Natural killer cell (primary cell): Measurements from ENCODE around the gene PLA1A. TPM values are rescaled to one million over a fixed set of nuclear protein-coding genes. Genes with fewer than 3 reads are reported as not detected.

Experiments used
- ATAC-seq, 3 donors: fragments of 150-1000 bp in 2 of 3; fragments of 200-7000 bp in 1 of 3; cut with Tn5 transposase; 1 replicate in 1 of 3; 2 replicates in 2 of 3; pipeline ENCODE4 v1.10.0; 2021; ENCODE audit warnings: mild to moderate bottlenecking in 2 of 3, moderate library complexity in 2 of 3
- DNase-seq, 2 donors: peaks; one replicate each; pipeline versions ENCODE4 v3.0.0 to v3.0.0-alpha.2; 2013 to 2021; ENCODE audit warnings: mixed read lengths in 1 of 2
- H3K27ac ChIP-seq: one replicate; pipeline ENCODE4 v1.5.1; 2013; ENCODE audit warnings: mild to moderate bottlenecking, low read length
- H3K27me3 ChIP-seq: one replicate; pipeline ENCODE4 v1.6.1; 2013; ENCODE audit warnings: low read length; ENCODE audit not compliant: control insufficient read depth, insufficient read depth
- H3K36me3 ChIP-seq: one replicate; pipeline ENCODE4 v1.6.1; 2013; ENCODE audit warnings: low read length; ENCODE audit not compliant: control insufficient read depth, insufficient read depth
- H3K4me1 ChIP-seq: one replicate; pipeline ENCODE4 v1.6.1; 2013; ENCODE audit warnings: low read length; ENCODE audit not compliant: control insufficient read depth, insufficient read depth
- H3K4me3 ChIP-seq: one replicate; pipeline ENCODE4 v1.5.1; 2013; ENCODE audit warnings: low read length
- H3K9me3 ChIP-seq: one replicate; pipeline ENCODE4 v1.6.1; 2013; ENCODE audit warnings: low read length; ENCODE audit not compliant: control insufficient read depth, insufficient read depth
- H3K27ac Mint-ChIP-seq, 2 donors: one replicate each; pipeline ENCODE4 v1.8.0; 2022; ENCODE audit warnings: mild to moderate bottlenecking in 2 of 2, mixed read lengths in 2 of 2, moderate library complexity in 1 of 2
- H3K27me3 Mint-ChIP-seq, 2 donors: one replicate each; pipeline ENCODE4 v1.8.0; 2022; ENCODE audit warnings: low read depth in 2 of 2, mixed read lengths in 2 of 2
- H3K36me3 Mint-ChIP-seq: one replicate; pipeline ENCODE4 v1.8.0; 2022; ENCODE audit warnings: mixed read lengths
- H3K4me1 Mint-ChIP-seq, 2 donors: one replicate each; pipeline ENCODE4 v1.8.0; 2022; ENCODE audit warnings: mixed read lengths in 2 of 2
- H3K4me3 Mint-ChIP-seq: one replicate; pipeline ENCODE4 v1.8.0; 2022; ENCODE audit warnings: mild to moderate bottlenecking, moderate library complexity, mixed read lengths
- H3K9me3 Mint-ChIP-seq, 2 donors: one replicate each; pipeline ENCODE4 v1.8.0; 2022; ENCODE audit warnings: mixed read lengths in 2 of 2
- WGBS: methylation state at CpG from one replicate; pipeline ENCODE4 v1.1.7; 2013; ENCODE audit warnings: missing lambda C conversion rate; ENCODE audit not compliant: insufficient coverage; 5-methylcytosine and 5-hydroxymethylcytosine counted together
- intact Hi-C: fragments of 100-400 bp; cut with micrococcal nuclease; formaldehyde crosslinking; loops from one replicate; pipeline ENCODE4 v1.14.2; 2022
- total RNA-seq, 4 donors: library from RNA; stranded (reverse); fragments of 120-200 nt in 1 of 4; gene quantifications; one replicate each; pipeline versions ENCODE4 v1.2.3 to v1.2.4, GENCODE V29; 2013 to 2022
- TF ChIP-seq, protein P1 (sequence below): fragments of 200-600 bp; IDR thresholded peaks from one replicate; pipeline ENCODE4 v1.8.0; 2022; ENCODE audit warnings: antibody characterized with exemption

PLA1A gene
- under 1 TPM in 2 of 3 donors, not detected in 1; 0.20 to 0.34 TPM for total RNA-seq
- total RNA-seq (2013), result 0.11 TPM

- TF ChIP-seq, protein P1, sequence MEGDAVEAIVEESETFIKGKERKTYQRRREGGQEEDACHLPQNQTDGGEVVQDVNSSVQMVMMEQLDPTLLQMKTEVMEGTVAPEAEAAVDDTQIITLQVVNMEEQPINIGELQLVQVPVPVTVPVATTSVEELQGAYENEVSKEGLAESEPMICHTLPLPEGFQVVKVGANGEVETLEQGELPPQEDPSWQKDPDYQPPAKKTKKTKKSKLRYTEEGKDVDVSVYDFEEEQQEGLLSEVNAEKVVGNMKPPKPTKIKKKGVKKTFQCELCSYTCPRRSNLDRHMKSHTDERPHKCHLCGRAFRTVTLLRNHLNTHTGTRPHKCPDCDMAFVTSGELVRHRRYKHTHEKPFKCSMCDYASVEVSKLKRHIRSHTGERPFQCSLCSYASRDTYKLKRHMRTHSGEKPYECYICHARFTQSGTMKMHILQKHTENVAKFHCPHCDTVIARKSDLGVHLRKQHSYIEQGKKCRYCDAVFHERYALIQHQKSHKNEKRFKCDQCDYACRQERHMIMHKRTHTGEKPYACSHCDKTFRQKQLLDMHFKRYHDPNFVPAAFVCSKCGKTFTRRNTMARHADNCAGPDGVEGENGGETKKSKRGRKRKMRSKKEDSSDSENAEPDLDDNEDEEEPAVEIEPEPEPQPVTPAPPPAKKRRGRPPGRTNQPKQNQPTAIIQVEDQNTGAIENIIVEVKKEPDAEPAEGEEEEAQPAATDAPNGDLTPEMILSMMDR, result no peak
- H3K36me3 Mint-ChIP-seq, result no peaks in the 10 kb centered on the region
- Histone ChIP-seq H3K4me3 (no peak within 1 kb of the TSS), H3K27me3 (no peaks in the 10 kb centered on the region), H3K27ac (no peak within 1 kb of the TSS), H3K36me3 (no peaks in the 10 kb centered on the region), H3K9me3 (no peaks in the 10 kb centered on the region), H3K4me1 (peaks cover 9% of the 10 kb centered on the region)
- H3K27ac Mint-ChIP-seq, result no peak within 1 kb of the TSS
- intact Hi-C loops, result no loop called here
- DNase-seq (no peak), ATAC-seq (no peak)
- WGBS, result 92% methylated on average over 6 of the region's 7 CpGs
- H3K4me1 Mint-ChIP-seq, result no peaks in the 10 kb centered on the region
- peaks cover 0 to 5% of the 10 kb centered on the region in 2 donors for H3K27me3 Mint-ChIP-seq
- H3K9me3 Mint-ChIP-seq, result no peaks in the 10 kb centered on the region
- no peak within 1 kb of the TSS for H3K4me3 Mint-ChIP-seq
These were observed at the start of gene PLA1A for GRCh38 chr3:119597548-119598288. PLA1A (plus strand) TSS chr3:119597885; CDS start chr3:119597914, 29 bp downstream.

DNA sequence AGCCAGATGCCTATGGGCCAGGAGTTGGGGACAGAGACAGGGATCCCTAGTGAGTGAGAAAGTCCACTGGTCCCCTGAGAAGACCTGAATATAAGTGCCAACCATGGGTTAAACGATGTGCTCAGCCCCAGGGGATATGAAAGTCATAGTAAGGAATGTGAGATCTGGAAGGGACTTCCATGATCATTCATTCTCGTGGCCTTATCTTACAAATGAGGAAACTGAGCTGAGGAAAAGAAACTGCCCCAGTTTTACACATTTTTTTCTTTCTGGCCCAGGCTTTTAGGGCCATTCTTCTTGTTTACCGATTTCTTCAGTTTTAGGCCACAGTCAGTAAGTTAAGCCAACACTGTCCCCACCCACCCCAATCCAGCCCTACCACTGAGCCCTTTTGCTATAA is 49.3 kb upstream of the PLA1A start:
- peaks cover 0 to 3% of the 10 kb centered on the region in 2 donors for H3K27me3 Mint-ChIP-seq
- Histone ChIP-seq H3K4me3 (no peak overlapping the region), H3K36me3 (no peaks in the 10 kb centered on the region), H3K27ac (no peak overlapping the region), H3K4me1 (no peaks in the 10 kb centered on the region), H3K27me3 (no peaks in the 10 kb centered on the region), H3K9me3 (no peaks in the 10 kb centered on the region)
- DNase-seq (no peak), ATAC-seq (no peak)
- H3K9me3 Mint-ChIP-seq, result no peaks in the 10 kb centered on the region
- no peak overlapping the region for H3K4me3 Mint-ChIP-seq
- no peaks in the 10 kb centered on the region for H3K36me3 Mint-ChIP-seq
- TF ChIP-seq, protein P1, result no peak
- intact Hi-C loops, result no loop called here
- 53% methylated on average over 3 of the region's 3 CpGs for WGBS
- H3K4me1 Mint-ChIP-seq, result no peaks in the 10 kb centered on the region
- H3K27ac Mint-ChIP-seq, result no peak overlapping the region

GRCh38 chr3:119550192-119550910 is 47.3 kb upstream of the PLA1A start:
- Mint-ChIP-seq H3K27ac (no peak overlapping the region), H3K4me1 (no peaks in the 10 kb centered on the region), H3K9me3 (no peaks in the 10 kb centered on the region), H3K36me3 (no peaks in the 10 kb centered on the region), H3K27me3 (peaks cover 0 to 3% of the 10 kb centered on the region in 2 donors), H3K4me3 (no peak overlapping the region)
- no peak for DNase-seq
- intact Hi-C loops, result no loop called here
- Histone ChIP-seq H3K36me3 (no peaks in the 10 kb centered on the region), H3K27ac (no peak overlapping the region), H3K27me3 (no peaks in the 10 kb centered on the region), H3K9me3 (no peaks in the 10 kb centered on the region), H3K4me1 (no peaks in the 10 kb centered on the region), H3K4me3 (no peak overlapping the region)
- ATAC-seq, result no peak
- TF ChIP-seq, protein P1, result no peak
- 80% methylated on average over 9 of the region's 9 CpGs for WGBS
